H9 (cell line): ENCODE results near the gene CNPY2. TPM values are rescaled to one million over a fixed set of nuclear protein-coding genes. Genes with fewer than 3 reads are reported as not detected.
A peak's percentile ranks its signal among the peaks of the same experiment; 100 is the strongest.

Experiments used
- DNase-seq: peaks from one replicate; pipeline ENCODE4 v3.0.0-alpha.2; 2017
- H2AFZ ChIP-seq: one replicate; pipeline ENCODE4 v1.6.1; 2013; ENCODE audit warnings: mild to moderate bottlenecking, low read length, control low read depth, moderate library complexity
- H2AK5ac ChIP-seq: 2 replicates; pipeline ENCODE4 v1.6.1; 2013; ENCODE audit warnings: low read length, control low read depth, mixed read lengths; ENCODE audit not compliant: insufficient read length
- H2BK120ac ChIP-seq: one replicate; pipeline ENCODE4 v1.6.1; 2013; ENCODE audit warnings: low read depth, mild to moderate bottlenecking, low read length, control low read depth, inconsistent platforms; ENCODE audit not compliant: poor library complexity, severe bottlenecking
- H2BK12ac ChIP-seq: 2 replicates; pipeline ENCODE4 v1.6.1; 2013; ENCODE audit warnings: low read length, control low read depth, mixed read lengths, low read depth; ENCODE audit not compliant: insufficient read length
- H2BK15ac ChIP-seq: 2 replicates; pipeline ENCODE4 v1.6.1; 2013; ENCODE audit warnings: low read depth, low read length, control low read depth
- H2BK20ac ChIP-seq: one replicate; pipeline ENCODE4 v1.6.1; 2013; ENCODE audit warnings: low read depth, mild to moderate bottlenecking, low read length, control low read depth, inconsistent platforms; ENCODE audit not compliant: poor library complexity, severe bottlenecking
- H2BK5ac ChIP-seq: 2 replicates; pipeline ENCODE4 v1.6.1; 2013; ENCODE audit warnings: low read length, control low read depth, mixed read lengths; ENCODE audit not compliant: insufficient read length
- H3K14ac ChIP-seq: 2 replicates; pipeline ENCODE4 v1.6.1; 2013; ENCODE audit warnings: low read length, control low read depth; ENCODE audit not compliant: insufficient read depth
- H3K18ac ChIP-seq: 2 replicates; pipeline ENCODE4 v1.6.1; 2013; ENCODE audit warnings: low read depth, mild to moderate bottlenecking, mixed read lengths, low read length, control low read depth; ENCODE audit not compliant: insufficient read length
- H3K23ac ChIP-seq: 2 replicates; pipeline ENCODE4 v1.6.1; 2013; ENCODE audit warnings: low read length, control low read depth, mixed read lengths, low read depth; ENCODE audit not compliant: insufficient read length
- H3K23me2 ChIP-seq: 2 replicates; pipeline ENCODE4 v1.6.1; 2013; ENCODE audit warnings: low read depth, mild to moderate bottlenecking, mixed read lengths, low read length, control low read depth; ENCODE audit not compliant: insufficient read length, poor library complexity, severe bottlenecking
- H3K27ac ChIP-seq: 2 replicates; pipeline ENCODE4 v1.5.1; 2013; ENCODE audit warnings: low read length, control low read depth, mixed read lengths, low read depth; ENCODE audit not compliant: insufficient read length
- H3K27me3 ChIP-seq: 2 replicates; pipeline ENCODE4 v1.6.1; 2013; ENCODE audit warnings: low read length, control low read depth, inconsistent platforms; ENCODE audit not compliant: insufficient read depth
- H3K4ac ChIP-seq: 2 replicates; pipeline ENCODE4 v1.6.1; 2013; ENCODE audit warnings: low read depth, mild to moderate bottlenecking, control low read depth, inconsistent platforms, low read length, moderate library complexity
- H3K4me1 ChIP-seq: 2 replicates; pipeline ENCODE4 v1.6.1; 2013; ENCODE audit warnings: low read length, control low read depth, inconsistent platforms; ENCODE audit not compliant: insufficient read depth
- H3K4me2 ChIP-seq: 2 replicates; pipeline ENCODE4 v1.6.1; 2013; ENCODE audit warnings: low read length, control low read depth, mixed read lengths; ENCODE audit not compliant: insufficient read length, insufficient read depth
- H3K56ac ChIP-seq: 2 replicates; pipeline ENCODE4 v1.6.1; 2013; ENCODE audit warnings: low read depth, mild to moderate bottlenecking, mixed read lengths, low read length, control low read depth; ENCODE audit not compliant: insufficient read length
- H3K79me1 ChIP-seq: 2 replicates; pipeline ENCODE4 v1.6.1; 2013; ENCODE audit warnings: low read depth, mild to moderate bottlenecking, moderate library complexity, low read length, control low read depth, inconsistent platforms; ENCODE audit not compliant: insufficient read depth, poor library complexity, severe bottlenecking
- H3K79me2 ChIP-seq: 2 replicates; pipeline ENCODE4 v1.6.1; 2013; ENCODE audit warnings: low read length, control low read depth, inconsistent platforms; ENCODE audit not compliant: insufficient read depth
- H3K9ac ChIP-seq: 2 replicates; pipeline ENCODE4 v1.6.1; 2013; ENCODE audit warnings: low read length, control low read depth, mixed read lengths; ENCODE audit not compliant: insufficient read length; ENCODE audit errors: extremely low read depth
- H3K9me3 ChIP-seq: one replicate; pipeline ENCODE4 v1.6.1; 2013; ENCODE audit warnings: low read depth, low read length, inconsistent platforms; ENCODE audit not compliant: control insufficient read depth
- H3T11ph ChIP-seq: one replicate; pipeline ENCODE4 v1.6.1; 2013; ENCODE audit warnings: mild to moderate bottlenecking, low read length, control low read depth, inconsistent platforms
- H4K20me1 ChIP-seq: one replicate; pipeline ENCODE4 v1.6.1; 2013; ENCODE audit not compliant: control insufficient read depth, insufficient read length, insufficient read depth
- H4K5ac ChIP-seq: 2 replicates; pipeline ENCODE4 v1.6.1; 2013; ENCODE audit warnings: low read depth, mild to moderate bottlenecking, mixed read lengths, low read length, control low read depth; ENCODE audit not compliant: insufficient read length
- H4K8ac ChIP-seq: replicated peaks from 2 replicates; pipeline ENCODE4 v1.6.1; 2013; ENCODE audit warnings: low read length, control low read depth, mixed read lengths, low read depth; ENCODE audit not compliant: insufficient read length
- H4K91ac ChIP-seq: 2 replicates; pipeline ENCODE4 v1.6.1; 2013; ENCODE audit warnings: low read depth, mild to moderate bottlenecking, moderate library complexity, mixed read lengths, low read length, control low read depth; ENCODE audit not compliant: insufficient read length
- H3K27ac Mint-ChIP-seq, 3 experiments: 2 replicates in 2 of 3; 3 replicates in 1 of 3; pipeline ENCODE4 v1.8.0; 2020 to 2021; ENCODE audit warnings: mixed read lengths in 3 of 3, mild to moderate bottlenecking in 1 of 3, moderate library complexity in 1 of 3
- H3K27me3 Mint-ChIP-seq: 2 replicates; pipeline ENCODE4 v1.8.0; 2021; ENCODE audit warnings: low read depth, mild to moderate bottlenecking, moderate library complexity, mixed read lengths
- H3K36me3 Mint-ChIP-seq, 3 experiments: 2 replicates in 2 of 3; 3 replicates in 1 of 3; pipeline ENCODE4 v1.8.0; 2020 to 2021; ENCODE audit warnings: low read depth in 3 of 3, mixed read lengths in 3 of 3; ENCODE audit not compliant: insufficient read depth in 1 of 3
- H3K4me1 Mint-ChIP-seq, 2 experiments: 2 replicates each; pipeline ENCODE4 v1.8.0; 2020; ENCODE audit warnings: mixed read lengths in 2 of 2
- H3K4me3 Mint-ChIP-seq, 2 experiments: 2 replicates in 1 of 2; 3 replicates in 1 of 2; pipeline ENCODE4 v1.8.0; 2020 to 2021; ENCODE audit warnings: mild to moderate bottlenecking in 2 of 2, mixed read lengths in 2 of 2, moderate library complexity in 1 of 2
- H3K9me3 Mint-ChIP-seq, 2 experiments: 2 replicates in 1 of 2; 3 replicates in 1 of 2; pipeline ENCODE4 v1.8.0; 2020; ENCODE audit warnings: mild to moderate bottlenecking in 2 of 2, mixed read lengths in 2 of 2, moderate library complexity in 1 of 2
- CTCF ChIP-seq: fragments of 200-600 bp; sonication (generic); conservative IDR thresholded peaks from 3 replicates; pipeline ENCODE4 v1.8.0; 2021; ENCODE audit warnings: antibody characterized with exemption, mild to moderate bottlenecking
- WGBS: extraction: QIAGEN DNeasy Blood & Tissue Kit; methylation state at CpG from one replicate; pipeline ENCODE4 v1.1.7; 2013; ENCODE audit warnings: missing lambda C conversion rate, low lambda C conversion rate, mixed read lengths; ENCODE audit not compliant: insufficient read length; ENCODE audit errors: extremely low coverage; 5-methylcytosine and 5-hydroxymethylcytosine counted together
- total RNA-seq: library from RNA; stranded (reverse); gene quantifications from 2 replicates; pipeline ENCODE4 v1.2.1, GENCODE V29; 2021

Gene CNPY2
- total RNA-seq, 1 experiment from 2014 or later, result 221 TPM

DNA sequence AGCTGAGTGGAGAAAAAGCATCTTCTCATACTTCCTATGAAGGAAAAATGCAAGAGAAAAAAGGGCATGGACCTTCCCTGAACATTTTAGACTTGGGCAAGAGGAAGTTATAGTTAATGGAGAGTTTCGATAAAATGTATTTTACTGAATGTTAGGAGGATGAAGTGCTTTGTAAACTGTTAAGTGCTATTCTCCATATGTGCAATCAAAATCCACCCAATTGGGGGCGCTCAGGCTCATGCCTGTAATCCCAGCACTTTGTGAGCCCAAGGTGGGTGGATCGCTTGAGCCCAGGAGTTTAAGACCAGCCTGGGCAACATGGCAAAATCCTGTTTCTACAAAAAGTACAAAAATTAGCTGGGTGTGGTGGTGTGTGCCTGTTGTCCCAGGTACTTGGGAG, 1.9 kb upstream of the CNPY2 start:
- no peak overlapping the region for H4K91ac ChIP-seq
- no peak overlapping the region for H3K4ac ChIP-seq
- peaks cover 5 to 11% of the 10 kb centered on the region in 2 experiments; a peak in 2 of 4 replicates for H3K4me1 Mint-ChIP-seq
- WGBS, result 100% methylated on average over 1 of the region's 3 CpGs
- H3K79me2 ChIP-seq, result peaks cover 7% of the 10 kb centered on the region; the same call in 1 of the 2 replicates
- H3K4me2 ChIP-seq, result no peak overlapping the region
- H3K9me3 Mint-ChIP-seq, result no peaks in the 10 kb centered on the region
- H3K18ac ChIP-seq, result no peak overlapping the region
- DNase-seq, result no peak
- H2BK12ac ChIP-seq, result no peak overlapping the region
- no peak overlapping the region for H4K8ac ChIP-seq
- H2AFZ ChIP-seq, result no peak overlapping the region
- no peak overlapping the region for H3K9ac ChIP-seq
- no peak overlapping the region for H4K5ac ChIP-seq
- H3K23me2 ChIP-seq, result peaks cover 6% of the 10 kb centered on the region
- no peak overlapping the region for H3K27ac Mint-ChIP-seq
- H4K20me1 ChIP-seq, result no peaks in the 10 kb centered on the region
- H3T11ph ChIP-seq, result no peak overlapping the region
- H2BK20ac ChIP-seq, result no peak overlapping the region
- no peak overlapping the region for H3K14ac ChIP-seq
- no peak overlapping the region for H2BK15ac ChIP-seq
- no peak overlapping the region for H2AK5ac ChIP-seq
- H3K27ac ChIP-seq, result no peak overlapping the region
- TF ChIP-seq CTCF, result peak; percentile 61
- H3K27me3 Mint-ChIP-seq, result no peaks in the 10 kb centered on the region
- H3K36me3 Mint-ChIP-seq, result peaks cover 6 to 28% (median 25%) of the 10 kb centered on the region in 3 experiments; a peak in 5 of 7 replicates
- H3K4me1 ChIP-seq, result no peaks in the 10 kb centered on the region
- H2BK5ac ChIP-seq, result no peak overlapping the region
- no peak overlapping the region for H3K23ac ChIP-seq
- H2BK120ac ChIP-seq, result no peak overlapping the region
- no peak overlapping the region for H3K56ac ChIP-seq
- H3K4me3 Mint-ChIP-seq, result peak overlapping the region in 1 of 2 experiments; percentile 33; a peak in 1 of 5 replicates
- H3K9me3 ChIP-seq, result no peaks in the 10 kb centered on the region
- no peaks in the 10 kb centered on the region for H3K27me3 ChIP-seq
- H3K79me1 ChIP-seq, result peaks cover 7% of the 10 kb centered on the region
